Activated naive CD8-positive, alpha-beta T cell (primary cell): ENCODE data around the gene PYGB.

Experiments used
- H3K27ac Mint-ChIP-seq: one replicate; pipeline ENCODE4 v1.8.0; 2021; ENCODE audit warnings: mixed read lengths
- H3K27me3 Mint-ChIP-seq: one replicate; pipeline ENCODE4 v1.8.0; 2021; ENCODE audit warnings: mixed read lengths
- H3K36me3 Mint-ChIP-seq: one replicate; pipeline ENCODE4 v1.8.0; 2021; ENCODE audit warnings: mixed read lengths
- H3K4me1 Mint-ChIP-seq: one replicate; pipeline ENCODE4 v1.8.0; 2021; ENCODE audit warnings: low read depth, mixed read lengths
- H3K4me3 Mint-ChIP-seq: one replicate; pipeline ENCODE4 v1.8.0; 2021; ENCODE audit warnings: mild to moderate bottlenecking, mixed read lengths
- H3K9me3 Mint-ChIP-seq: one replicate; pipeline ENCODE4 v1.8.0; 2021; ENCODE audit warnings: low read depth, mixed read lengths

PYGB gene

DNA sequence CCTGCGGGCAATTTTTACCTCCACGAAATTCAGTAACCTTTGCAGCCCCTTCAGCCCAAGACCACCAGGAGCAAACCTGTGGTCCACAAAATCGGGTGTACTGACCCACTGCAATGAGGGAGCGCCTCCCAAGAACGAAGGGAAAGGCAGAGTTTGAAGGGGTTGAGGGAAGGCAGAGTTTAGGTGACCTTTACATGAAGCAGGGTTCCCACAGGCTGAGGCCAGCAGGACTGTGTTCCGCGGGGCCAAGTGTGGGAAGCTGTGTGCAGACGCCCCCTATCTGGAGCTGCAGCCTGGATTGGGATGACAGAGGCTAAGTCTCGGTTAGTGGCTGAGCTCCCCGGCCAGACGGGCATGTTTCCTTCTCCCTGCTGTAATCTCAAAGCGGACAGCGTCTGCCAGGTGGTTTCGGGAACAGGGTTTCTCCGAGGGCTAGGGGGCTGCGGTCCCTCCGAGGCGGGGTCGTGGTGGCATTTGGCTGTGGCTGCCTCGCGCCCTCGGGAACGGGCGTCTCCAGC, 826 bp upstream of the PYGB start:
- peaks cover 43% of the 10 kb centered on the region for H3K4me1 Mint-ChIP-seq
- H3K27ac Mint-ChIP-seq: peak overlapping the region; percentile 46
- H3K4me3 Mint-ChIP-seq: peak overlapping the region; percentile 79
- peaks cover 3% of the 10 kb centered on the region for H3K36me3 Mint-ChIP-seq
- H3K9me3 Mint-ChIP-seq: peaks cover 4% of the 10 kb centered on the region
- no peaks in the 10 kb centered on the region for H3K27me3 Mint-ChIP-seq

DNA sequence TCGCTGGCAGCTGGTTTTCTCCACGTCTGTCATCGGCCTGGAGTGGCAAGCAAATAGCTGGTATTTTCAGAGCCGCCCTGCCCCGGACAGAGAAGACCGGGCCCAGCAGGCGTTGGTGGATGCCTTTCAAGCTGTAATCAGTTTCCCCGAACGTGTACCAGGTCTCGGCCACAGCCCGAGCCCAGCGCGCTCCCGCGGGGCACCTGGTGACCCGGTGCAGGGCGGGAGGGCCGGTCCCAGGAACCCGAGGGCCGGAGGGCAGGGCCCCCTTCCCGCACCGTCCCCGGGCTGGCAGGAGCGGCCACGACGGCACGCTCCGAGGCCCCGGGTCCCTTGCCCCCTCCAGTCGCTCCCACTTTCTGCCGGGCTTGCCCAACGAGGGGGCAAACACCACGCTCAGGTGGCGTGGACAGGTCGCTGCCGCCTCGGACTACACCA, 348 bp upstream of the PYGB start:
- Mint-ChIP-seq H3K9me3 (peaks cover 4% of the 10 kb centered on the region), H3K4me1 (peaks cover 48% of the 10 kb centered on the region), H3K36me3 (peaks cover 3% of the 10 kb centered on the region), H3K27me3 (no peaks in the 10 kb centered on the region), H3K4me3 (peak overlapping the region; percentile 91), H3K27ac (no peak overlapping the region)

DNA sequence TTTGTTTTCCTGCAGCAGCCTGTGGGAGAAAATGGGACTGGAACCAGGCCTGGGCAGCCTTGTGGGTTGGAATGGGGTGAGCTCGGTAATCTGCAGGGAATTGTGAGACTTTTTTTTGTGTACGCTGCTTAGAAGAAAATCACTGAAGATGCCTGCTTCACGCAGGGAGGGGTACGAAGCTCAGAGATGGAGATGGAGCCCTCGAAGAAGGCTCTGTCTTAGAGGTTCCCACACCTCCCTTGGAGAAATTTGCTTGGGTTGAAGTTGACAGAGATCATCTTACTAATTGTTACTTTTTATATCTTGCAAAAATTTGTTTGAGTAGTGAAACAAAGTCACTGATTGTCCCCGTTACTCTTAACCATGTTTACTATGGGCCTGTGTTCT, 894 bp downstream of the PYGB start:
- Mint-ChIP-seq H3K4me3 (peak overlapping the region; percentile 94), H3K36me3 (peaks cover under 1% of the 10 kb centered on the region), H3K4me1 (peaks cover 57% of the 10 kb centered on the region), H3K27me3 (no peaks in the 10 kb centered on the region), H3K9me3 (no peaks in the 10 kb centered on the region), H3K27ac (peak overlapping the region; percentile 91)

- no peaks in the 10 kb centered on the region for H3K27me3 Mint-ChIP-seq
- no peaks in the 10 kb centered on the region for H3K9me3 Mint-ChIP-seq
- H3K36me3 Mint-ChIP-seq: no peaks in the 10 kb centered on the region
- H3K27ac Mint-ChIP-seq: peak overlapping the region; percentile 91
- peaks cover 59% of the 10 kb centered on the region for H3K4me1 Mint-ChIP-seq
- H3K4me3 Mint-ChIP-seq: peak overlapping the region; percentile 94
These were observed 1.5 kb downstream of the PYGB start for GRCh38 chr20:25249198-25249931.

DNA sequence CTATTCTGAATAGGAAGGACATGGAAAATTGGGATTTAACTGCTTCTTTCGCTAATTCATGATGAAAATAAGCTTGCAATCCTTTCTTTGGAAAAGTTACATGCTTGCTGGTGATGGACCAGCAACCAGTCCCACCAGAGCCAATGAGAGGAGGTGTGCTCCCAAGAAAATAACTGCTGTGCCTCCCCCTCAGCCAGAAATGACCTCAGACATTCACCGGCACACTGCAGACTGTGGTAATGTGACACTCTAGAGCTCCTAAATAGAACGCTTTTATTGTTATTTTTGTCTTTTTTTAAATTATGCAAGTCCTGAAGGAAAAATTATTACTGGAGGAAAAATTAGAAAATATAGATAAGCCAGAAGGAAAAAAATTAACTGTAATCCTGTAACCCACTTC, 2.6 kb downstream of the PYGB start:
- Mint-ChIP-seq H3K9me3 (no peaks in the 10 kb centered on the region), H3K36me3 (no peaks in the 10 kb centered on the region), H3K27me3 (no peaks in the 10 kb centered on the region), H3K27ac (peak overlapping the region; percentile 16), H3K4me1 (peaks cover 64% of the 10 kb centered on the region), H3K4me3 (peak overlapping the region; percentile 94)

DNA sequence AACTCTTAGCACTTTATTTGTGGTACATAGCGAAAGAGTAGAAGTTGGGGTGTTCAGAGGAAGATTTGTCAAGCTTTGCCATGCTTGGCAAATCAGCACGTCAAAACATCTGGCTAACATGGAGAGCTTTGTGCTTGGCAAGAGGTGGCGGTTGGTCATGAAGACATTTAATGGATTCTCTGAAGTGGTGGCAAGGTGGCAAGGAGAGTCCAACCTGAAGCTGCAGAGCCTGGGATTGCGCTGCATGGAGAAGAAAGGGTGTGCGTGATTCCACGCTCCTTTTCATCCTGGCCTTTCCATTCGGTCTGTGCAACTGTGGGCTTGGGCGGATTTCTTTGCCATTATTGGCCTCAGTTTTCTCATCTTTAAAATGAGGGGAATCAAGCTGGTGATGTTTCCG, 3.1 kb downstream of the PYGB start:
- no peaks in the 10 kb centered on the region for H3K9me3 Mint-ChIP-seq
- peak overlapping the region; percentile 66 for H3K27ac Mint-ChIP-seq
- H3K36me3 Mint-ChIP-seq: no peaks in the 10 kb centered on the region
- H3K4me1 Mint-ChIP-seq: peaks cover 67% of the 10 kb centered on the region
- no peaks in the 10 kb centered on the region for H3K27me3 Mint-ChIP-seq
- peak overlapping the region; percentile 94 for H3K4me3 Mint-ChIP-seq

DNA sequence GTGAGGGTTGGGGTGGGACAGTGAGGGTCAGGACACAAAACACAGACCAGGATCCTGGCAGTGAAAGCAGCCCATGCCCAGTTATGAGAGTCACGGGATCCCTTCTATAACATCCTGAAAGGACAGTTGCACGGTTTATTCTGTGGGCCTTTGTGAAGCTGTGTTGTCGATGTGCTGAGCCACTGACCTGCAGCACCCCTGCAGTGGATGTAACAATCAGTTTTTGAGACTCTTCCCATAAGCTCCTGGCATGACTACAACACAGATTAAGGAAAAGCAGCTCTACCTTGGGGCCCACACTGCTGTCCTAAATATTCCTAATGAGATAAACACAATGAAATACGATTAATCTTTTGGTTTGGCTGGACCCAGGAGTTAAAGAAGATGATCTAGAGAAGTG, 3.7 kb downstream of the PYGB start:
- Mint-ChIP-seq H3K4me3 (peak overlapping the region; percentile 94), H3K27me3 (no peaks in the 10 kb centered on the region), H3K9me3 (no peaks in the 10 kb centered on the region), H3K4me1 (peaks cover 71% of the 10 kb centered on the region), H3K27ac (no peak overlapping the region), H3K36me3 (no peaks in the 10 kb centered on the region)

DNA sequence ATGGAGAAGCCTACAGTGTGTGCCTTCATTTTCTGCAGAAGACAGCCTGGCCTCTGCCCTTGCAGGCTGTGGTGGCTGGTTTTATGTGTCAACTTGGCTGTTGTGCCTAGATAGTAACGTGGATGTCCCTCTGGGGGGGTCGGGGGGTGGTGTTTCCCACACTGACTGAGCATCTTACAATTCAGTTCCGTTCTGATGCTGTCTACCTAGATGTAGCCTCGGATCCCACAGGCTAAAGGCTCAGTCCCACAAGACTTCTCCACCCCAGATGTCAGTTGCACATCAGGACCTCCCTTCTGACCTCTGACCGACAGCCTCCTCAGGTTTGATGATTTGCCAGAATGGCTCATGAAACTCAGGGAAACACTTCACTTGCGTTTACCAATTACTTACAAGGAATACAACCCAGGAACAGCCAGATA, 4.4 kb downstream of the PYGB start:
- H3K9me3 Mint-ChIP-seq: no peaks in the 10 kb centered on the region
- H3K36me3 Mint-ChIP-seq: no peaks in the 10 kb centered on the region
- H3K27ac Mint-ChIP-seq: no peak overlapping the region
- H3K4me1 Mint-ChIP-seq: peaks cover 68% of the 10 kb centered on the region
- H3K4me3 Mint-ChIP-seq: no peak overlapping the region
- H3K27me3 Mint-ChIP-seq: no peaks in the 10 kb centered on the region

DNA sequence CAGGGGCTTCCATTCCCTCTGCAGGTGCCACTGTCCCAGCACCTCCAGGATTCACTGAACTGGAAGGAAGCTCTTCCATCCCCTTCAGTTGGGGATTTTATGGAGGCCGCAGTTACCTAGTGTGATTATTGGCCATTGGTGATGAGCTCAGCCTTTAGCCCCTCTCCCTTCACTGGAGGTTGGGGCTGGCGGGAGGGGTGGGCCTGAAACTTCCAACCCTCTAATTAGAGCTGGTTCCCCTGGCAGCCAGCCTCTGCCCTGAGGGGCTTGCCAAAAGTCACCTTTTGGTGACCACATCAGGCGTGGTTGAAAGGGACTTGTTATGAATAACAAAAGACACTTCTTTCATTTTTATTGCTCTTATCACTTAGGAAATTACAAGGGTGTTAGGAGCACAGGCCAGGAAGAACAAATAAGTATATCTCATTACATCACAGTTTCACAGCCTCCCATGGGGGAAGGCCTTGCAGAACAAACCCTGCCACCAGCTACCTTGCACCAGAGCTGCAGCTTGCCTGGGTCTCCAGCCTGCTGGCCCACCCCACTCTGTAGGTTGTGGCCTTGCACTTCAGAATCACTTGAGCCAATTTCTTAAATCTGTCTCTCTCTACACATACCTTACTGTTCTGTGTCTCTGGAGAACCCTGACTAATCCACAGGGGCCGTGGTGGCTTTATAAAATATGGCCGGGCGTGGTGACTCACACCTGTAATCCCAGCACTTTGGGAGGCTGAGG, 5.0 kb downstream of the PYGB start:
- no peaks in the 10 kb centered on the region for H3K27me3 Mint-ChIP-seq
- no peaks in the 10 kb centered on the region for H3K36me3 Mint-ChIP-seq
- peaks cover 72% of the 10 kb centered on the region for H3K4me1 Mint-ChIP-seq
- no peak overlapping the region for H3K4me3 Mint-ChIP-seq
- H3K27ac Mint-ChIP-seq: no peak overlapping the region
- no peaks in the 10 kb centered on the region for H3K9me3 Mint-ChIP-seq

DNA sequence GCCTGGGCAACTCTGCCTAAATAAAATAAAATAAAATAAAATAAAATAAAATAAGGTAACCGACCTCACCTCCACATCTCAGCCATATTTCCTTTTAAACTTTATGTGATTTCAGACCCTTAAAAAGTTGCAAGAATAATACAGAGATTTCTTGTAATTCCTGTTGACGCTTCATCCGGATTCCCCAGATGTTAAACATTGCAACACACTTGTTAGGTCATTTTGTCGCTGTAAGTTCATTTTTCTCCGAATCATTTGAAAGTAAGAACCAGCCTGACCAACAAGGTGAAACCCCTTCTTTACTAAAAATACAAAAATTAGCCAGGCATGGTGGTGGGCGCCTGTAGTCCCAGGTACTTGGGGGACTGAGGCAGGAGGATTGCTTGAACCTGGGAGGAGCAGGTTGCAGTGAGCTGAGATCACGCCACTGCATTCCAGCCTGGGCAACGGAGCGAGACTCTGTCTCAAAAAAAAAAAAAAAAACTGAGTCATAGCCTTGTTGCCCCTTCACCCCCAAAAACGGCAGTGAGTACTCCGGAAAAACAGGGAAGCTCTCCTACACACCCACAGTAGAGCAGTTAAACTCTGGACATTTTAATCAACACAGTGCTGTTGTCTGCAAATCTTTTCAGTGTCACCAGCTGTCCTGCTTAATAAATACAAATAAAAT, 5.9 kb downstream of the PYGB start:
- Mint-ChIP-seq H3K36me3 (no peaks in the 10 kb centered on the region), H3K4me1 (peaks cover 80% of the 10 kb centered on the region), H3K27ac (peak overlapping the region; percentile 17), H3K9me3 (no peaks in the 10 kb centered on the region), H3K4me3 (no peak overlapping the region), H3K27me3 (no peaks in the 10 kb centered on the region)

DNA sequence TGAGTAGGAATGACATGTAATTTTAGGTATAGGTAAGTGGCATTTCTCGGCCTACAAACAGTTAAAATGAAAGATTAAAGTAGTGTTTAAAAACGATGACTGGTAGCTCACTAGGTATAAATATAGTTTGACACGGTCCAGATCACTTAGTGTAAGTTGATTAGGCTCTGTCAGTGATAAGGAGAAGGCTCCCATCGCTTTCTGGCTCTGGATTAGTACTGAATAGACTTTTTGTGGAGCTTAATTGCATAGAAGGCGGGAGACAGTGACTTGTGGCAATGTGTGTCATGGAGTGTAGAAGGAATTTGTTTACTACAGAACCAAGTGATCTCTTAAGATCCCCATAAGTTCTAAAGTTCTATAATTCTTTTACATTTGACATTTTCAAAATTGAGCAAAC, 6.7 kb downstream of the PYGB start:
- Mint-ChIP-seq H3K4me1 (peaks cover 80% of the 10 kb centered on the region), H3K27ac (peak overlapping the region; percentile 61), H3K4me3 (no peak overlapping the region), H3K9me3 (no peaks in the 10 kb centered on the region), H3K27me3 (no peaks in the 10 kb centered on the region), H3K36me3 (peaks cover 1% of the 10 kb centered on the region)

DNA sequence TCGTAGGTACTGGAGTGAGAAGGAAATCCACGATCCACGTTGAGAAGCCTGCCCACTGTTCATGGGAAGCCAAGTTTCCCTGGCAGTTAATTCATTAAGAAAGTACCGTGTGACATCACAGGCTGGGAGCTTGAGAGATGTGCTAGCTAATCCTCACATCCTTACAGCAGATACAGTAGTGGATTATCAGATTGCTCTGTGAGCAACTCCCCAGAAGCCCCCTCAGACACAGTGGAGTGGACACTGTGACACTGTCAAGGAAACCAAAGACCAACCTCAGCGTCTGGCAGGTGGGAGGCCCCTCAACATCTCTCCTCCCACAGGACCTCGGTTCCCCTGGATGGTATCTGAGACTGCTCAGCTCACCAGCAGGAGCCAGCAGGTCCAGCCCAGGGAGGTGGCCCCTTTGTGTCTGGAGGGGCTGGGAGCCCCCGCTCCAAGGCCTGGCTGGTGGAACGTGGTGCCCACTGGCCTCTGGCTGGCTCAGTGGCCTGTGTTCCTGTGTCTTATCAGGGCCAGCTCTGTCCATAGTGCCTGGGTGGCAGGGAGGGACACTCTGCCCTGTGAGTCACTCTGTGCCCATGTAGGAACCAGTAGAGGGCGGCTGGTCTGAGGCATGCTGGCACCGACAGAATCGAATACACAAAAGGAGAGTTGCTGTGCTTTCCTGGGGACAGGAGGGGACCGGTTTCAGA, 7.2 kb downstream of the PYGB start:
- Mint-ChIP-seq H3K27ac (peak overlapping the region; percentile 61), H3K4me1 (peaks cover 81% of the 10 kb centered on the region), H3K4me3 (no peak overlapping the region), H3K27me3 (no peaks in the 10 kb centered on the region), H3K9me3 (no peaks in the 10 kb centered on the region), H3K36me3 (peaks cover 3% of the 10 kb centered on the region)

DNA sequence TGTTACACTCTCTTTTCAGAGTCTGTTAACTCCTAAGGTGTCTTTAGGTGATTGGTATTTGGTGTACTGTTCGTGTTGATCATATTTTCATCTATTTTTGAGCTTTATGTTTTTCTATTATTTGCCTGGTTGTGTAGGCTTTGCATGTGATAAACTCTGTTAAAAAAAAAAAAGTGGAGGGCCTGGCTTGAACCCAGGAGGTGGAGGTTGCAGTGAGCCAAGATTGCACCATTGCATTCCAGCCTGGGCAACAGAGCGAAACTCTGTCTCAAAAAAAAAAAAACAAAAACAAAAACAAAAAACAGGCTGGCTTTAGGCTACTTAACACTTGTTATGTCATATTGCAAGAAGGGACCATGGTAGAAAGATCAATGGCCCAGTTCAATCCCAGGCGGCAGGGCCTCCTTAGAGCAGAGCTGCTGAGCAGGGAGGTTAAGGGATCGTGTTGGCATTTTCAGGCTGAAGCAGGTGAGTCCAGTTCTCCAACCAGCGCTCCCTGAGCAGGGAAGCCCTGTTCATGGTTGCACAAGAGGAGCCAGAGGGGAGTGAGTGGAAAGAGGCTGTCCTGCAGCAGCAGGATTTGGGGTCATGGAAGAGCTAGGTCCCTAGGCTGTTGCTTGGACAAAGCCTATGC, 8.5 kb downstream of the PYGB start:
- H3K36me3 Mint-ChIP-seq: peaks cover 3% of the 10 kb centered on the region
- H3K4me1 Mint-ChIP-seq: peaks cover 81% of the 10 kb centered on the region
- H3K4me3 Mint-ChIP-seq: no peak overlapping the region
- H3K27me3 Mint-ChIP-seq: no peaks in the 10 kb centered on the region
- H3K9me3 Mint-ChIP-seq: no peaks in the 10 kb centered on the region
- H3K27ac Mint-ChIP-seq: peak overlapping the region; percentile 50

DNA sequence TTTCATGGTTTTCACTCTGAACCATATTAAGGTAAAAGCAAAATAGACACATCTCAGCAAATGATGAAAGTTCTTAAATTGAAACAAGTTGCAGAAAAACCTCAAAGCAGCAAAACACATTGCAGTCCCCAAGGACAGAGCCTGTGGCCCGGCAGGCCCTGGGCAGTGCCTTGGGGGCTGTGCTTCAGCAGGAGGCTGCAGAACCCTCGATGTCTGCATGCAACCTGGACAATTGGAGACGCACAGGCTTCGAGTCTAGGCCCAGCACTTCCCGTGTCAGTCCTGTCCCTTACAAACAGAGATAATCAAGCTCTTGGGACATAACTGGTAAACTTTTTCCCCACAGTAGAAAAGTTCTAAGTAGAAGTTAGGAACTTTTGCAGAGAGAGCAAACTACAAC, 9.2 kb downstream of the PYGB start:
- H3K36me3 Mint-ChIP-seq: peaks cover 7% of the 10 kb centered on the region
- H3K27me3 Mint-ChIP-seq: no peaks in the 10 kb centered on the region
- H3K4me1 Mint-ChIP-seq: peaks cover 80% of the 10 kb centered on the region
- peak overlapping the region; percentile 90 for H3K27ac Mint-ChIP-seq
- H3K9me3 Mint-ChIP-seq: no peaks in the 10 kb centered on the region
- H3K4me3 Mint-ChIP-seq: no peak overlapping the region
